Measurements from ENCODE around the gene CA6.

- TF ChIP-seq CTCF (IDR thresholded peaks at IDR 0.05) (no peak), ZFX (IDR thresholded peaks at IDR 0.05; ENCODE audit: borderline replicate concordance) (no peak)
These were observed 19.7 kb upstream of the CA6 start for GRCh38 chr1:8925960-8926359.

Data from 22Rv1 (cell line).